HG02623 (cell line): ENCODE results near the gene ZBTB20.
"Not testable (repeated sequence)": the region's sequence is repeated elsewhere in the genome, so short reads cannot be mapped to it uniquely, and the experiment has no call there.

ENCODE experiments used
- ATAC-seq: cut with Tn5 transposase; IDR thresholded peaks from one replicate; pipeline ENCODE4 v1.9.1; 2021; ENCODE audit warnings: moderate library complexity; ENCODE audit not compliant: unreplicated experiment

ZBTB20 gene

DNA sequence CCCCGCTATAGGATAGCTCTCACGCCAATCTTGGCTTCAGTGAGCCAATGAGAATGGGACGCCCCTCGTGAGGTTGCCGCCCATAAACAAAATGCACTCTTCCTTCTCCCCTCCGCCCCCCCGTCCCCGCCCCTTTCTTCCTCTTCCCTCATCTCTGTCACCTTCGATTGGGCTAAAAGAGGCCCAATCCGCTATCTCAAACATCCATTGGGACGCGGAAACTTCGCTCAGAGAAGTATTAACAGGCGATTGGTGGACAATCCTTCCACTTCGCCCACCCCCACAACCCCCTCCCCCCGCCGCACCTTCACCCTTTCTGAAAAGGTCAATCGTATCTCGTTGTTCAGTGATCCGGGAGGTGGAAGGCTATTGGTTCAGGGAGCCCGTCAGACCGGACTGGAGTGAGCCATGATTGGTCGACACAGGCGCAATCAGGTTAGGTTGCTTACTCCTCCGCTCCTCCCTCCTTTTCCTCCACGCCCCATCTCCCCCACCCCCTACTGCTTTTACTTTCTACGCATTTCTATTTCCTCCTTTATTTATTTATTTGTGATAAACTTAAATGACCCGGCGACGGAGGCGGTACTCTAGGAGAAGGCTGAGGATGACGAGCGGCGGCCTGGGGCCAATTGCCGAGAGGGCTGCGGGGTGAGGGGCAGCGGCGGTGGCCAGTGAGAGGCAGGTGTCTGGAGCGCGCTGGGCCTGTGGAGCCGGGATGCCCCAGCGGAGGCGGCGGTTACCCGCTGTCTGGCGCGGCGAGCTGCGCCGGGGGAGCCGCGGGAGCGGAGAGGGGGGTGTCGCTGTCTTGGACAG lies 447 bp upstream of the ZBTB20 start:
- peak; percentile 77 for ATAC-seq

DNA sequence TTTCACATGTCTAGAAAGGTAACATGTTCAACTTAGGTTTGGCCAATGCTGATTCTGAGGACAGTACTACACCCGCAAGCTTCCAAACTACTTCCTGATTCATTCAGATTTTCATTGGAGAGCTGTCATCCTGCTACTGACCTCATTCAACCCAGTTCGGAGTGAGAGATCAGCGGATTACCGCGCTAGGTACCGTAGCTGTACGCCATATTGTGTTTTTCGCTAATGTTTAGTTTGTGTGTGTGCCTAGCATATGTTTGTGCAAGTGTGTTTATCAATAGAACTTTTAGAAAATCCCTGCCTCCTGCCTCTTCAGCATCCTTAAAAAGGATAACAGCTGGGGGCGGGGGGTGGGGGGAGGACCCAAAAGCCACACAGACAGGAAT lies 1.1 kb downstream of the ZBTB20 start:
- ATAC-seq, result no peak

GRCh38 chr3:115141033-115141757 lies 5.9 kb downstream of the ZBTB20 start:
- ATAC-seq, result peak; percentile 59

DNA sequence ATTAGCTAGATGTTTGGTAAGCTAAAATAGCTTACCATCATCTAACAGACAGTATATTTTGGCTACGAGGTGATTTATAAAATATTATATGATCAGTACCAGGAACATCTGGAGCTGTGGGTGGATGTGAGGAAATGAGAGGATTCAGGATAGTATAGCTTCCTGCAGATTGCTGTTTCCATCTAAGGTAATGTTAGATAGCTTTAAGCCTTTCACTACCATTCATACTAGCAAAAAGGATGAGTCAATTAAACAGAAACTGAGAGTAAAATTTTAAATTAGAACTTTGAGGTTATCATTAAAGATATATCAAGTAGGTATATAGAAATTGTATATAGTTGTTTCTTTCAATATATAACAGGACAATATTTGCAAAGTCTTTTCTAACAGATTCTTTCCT lies 8.0 kb downstream of the ZBTB20 start:
- ATAC-seq, result no peak

DNA sequence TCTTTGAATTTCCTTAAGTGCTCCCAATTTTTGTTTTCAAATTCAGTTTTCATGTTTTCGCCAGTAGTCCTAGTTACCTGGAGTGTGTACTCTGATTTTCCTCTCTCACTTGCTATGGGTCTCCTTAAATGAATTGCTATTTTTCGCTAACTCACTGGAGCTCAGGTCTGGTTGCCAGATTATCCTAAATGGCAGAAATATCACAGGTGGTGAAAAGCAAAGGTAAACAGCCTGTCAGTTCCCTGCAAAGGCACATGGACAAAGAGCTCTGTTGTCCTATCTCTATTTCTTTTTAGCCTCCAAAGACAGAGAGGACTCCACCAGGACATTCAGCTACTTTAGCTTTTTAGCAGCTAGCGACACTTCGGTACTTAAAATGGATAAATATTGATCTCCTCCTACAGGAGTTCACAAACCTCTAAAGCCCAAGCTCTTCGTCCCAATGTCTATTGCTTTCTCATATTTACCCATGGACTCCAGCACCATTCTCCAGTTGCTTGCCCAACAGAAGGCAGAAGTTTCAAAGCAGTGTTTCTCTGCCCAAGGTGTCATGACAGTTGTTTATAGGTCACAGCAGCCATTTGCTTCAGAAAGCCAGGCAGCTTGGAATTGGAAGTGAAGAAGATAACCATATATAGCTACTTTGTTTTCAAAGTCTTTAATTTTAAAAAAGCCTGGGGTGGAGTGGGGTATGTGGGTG lies 12.3 kb downstream of the ZBTB20 start:
- no peak for ATAC-seq

GRCh38 chr3:115127208-115127607 lies 19.9 kb downstream of the ZBTB20 start:
- ATAC-seq, result no peak

DNA sequence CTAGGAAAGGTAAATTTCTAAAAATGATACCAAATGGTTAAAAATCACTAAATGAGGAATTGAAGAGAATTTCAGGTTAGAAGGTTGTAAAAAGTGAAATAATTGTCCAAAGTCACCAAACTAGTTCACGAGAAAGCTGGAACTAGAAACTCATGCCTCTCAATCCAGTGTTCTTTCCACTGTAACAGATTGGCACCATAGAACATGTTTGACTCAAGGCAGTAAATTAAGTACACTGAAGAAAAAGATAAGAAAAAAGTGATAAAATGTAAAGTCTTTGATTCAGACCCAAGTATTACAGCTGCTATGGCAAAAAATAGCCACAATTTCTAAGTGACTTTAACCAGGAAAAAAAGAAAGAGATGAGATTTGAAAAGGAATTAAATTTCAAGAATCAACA lies 26.5 kb downstream of the ZBTB20 start:
- ATAC-seq, result no peak

GRCh38 chr3:115113367-115113766 lies 33.7 kb downstream of the ZBTB20 start:
- ATAC-seq, result no peak

- no peak for ATAC-seq
Observed at GRCh38 chr3:115111632-115112031, 35.5 kb downstream of the ZBTB20 start.

DNA sequence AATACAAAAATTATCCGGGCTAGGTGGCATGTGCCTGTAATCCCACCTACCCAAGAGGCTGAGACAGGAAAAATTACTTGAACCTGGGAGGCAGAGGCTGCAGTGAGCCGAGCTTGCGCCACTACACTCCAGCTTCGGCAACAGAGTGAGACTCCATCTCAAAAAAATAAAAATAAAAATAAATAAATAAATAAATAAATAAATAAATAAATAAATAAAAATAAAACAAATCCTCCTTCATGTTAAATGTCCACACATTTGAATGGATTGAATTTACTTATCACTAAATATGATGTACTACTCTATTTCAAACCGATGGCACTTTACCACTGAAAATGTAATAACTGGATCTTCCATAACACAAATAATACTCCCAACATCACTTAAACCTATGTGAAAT lies 36.3 kb downstream of the ZBTB20 start:
- no peak for ATAC-seq

DNA sequence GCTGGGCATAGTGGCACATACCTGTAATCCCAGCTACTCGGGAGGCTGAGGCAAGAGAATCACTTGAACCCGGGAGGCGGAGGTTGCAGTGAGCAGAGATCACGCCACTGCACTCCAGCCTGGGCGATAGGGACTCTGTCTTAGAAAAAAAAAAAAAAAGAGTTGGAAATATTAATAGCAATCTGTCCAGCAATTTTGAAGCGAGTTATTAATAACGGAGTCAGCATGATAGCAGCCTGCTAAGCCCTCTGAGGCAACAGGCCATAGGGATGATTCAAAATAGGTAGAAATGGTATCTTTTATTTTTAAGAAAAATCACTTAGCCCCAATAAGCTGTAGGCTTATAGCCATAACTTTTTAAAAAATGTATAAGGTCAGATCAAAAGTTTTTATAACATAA lies 37.0 kb downstream of the ZBTB20 start:
- not testable (repeated sequence) for ATAC-seq

- ATAC-seq, result no peak
Observed at GRCh38 chr3:115108614-115109013, 38.5 kb downstream of the ZBTB20 start.

- ATAC-seq, result no peak
Observed at GRCh38 chr3:115102046-115102445, 45.0 kb downstream of the ZBTB20 start.

GRCh38 chr3:115100806-115101205 lies 46.3 kb downstream of the ZBTB20 start:
- no peak for ATAC-seq

GRCh38 chr3:115099986-115100571 lies 47.0 kb downstream of the ZBTB20 start:
- peak; percentile 71 for ATAC-seq

DNA sequence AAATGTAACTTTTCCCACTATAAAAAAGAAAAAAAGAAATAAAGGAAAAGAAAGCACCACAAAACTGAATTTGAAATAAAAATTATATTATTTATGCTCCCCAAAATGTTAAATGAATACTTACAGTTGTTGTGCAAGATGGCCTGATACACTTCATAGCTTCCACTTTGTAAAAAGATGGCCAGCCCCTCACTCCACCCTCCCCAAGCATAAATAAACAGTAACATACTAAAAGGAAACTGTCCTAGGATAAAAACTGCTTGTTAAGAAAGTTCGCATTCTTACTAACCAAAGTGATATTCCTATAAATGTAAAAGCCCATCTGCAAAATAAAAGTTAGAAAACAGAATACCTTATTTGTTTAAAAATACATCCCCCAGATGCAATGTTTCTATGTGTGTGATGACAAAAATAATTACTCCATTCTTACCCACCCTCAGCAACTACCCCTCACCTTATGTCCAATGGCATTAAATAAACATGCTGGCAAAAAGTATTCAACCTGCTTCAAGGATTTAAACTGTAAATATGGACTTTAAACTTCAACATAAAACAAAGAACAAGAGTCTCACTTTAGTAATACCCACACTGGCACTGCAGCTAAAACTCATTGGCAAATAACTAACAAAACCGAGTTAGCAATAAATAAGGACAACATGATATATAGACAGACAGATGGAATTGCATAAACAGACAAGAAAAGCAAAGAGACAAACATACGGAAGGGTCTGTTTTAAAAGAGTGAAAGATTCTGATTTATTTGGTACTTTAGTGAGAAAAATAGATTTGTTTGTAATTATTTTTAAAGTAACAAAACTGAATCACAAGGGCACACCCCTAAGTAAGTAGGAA lies 47.7 kb downstream of the ZBTB20 start:
- ATAC-seq, result no peak

DNA sequence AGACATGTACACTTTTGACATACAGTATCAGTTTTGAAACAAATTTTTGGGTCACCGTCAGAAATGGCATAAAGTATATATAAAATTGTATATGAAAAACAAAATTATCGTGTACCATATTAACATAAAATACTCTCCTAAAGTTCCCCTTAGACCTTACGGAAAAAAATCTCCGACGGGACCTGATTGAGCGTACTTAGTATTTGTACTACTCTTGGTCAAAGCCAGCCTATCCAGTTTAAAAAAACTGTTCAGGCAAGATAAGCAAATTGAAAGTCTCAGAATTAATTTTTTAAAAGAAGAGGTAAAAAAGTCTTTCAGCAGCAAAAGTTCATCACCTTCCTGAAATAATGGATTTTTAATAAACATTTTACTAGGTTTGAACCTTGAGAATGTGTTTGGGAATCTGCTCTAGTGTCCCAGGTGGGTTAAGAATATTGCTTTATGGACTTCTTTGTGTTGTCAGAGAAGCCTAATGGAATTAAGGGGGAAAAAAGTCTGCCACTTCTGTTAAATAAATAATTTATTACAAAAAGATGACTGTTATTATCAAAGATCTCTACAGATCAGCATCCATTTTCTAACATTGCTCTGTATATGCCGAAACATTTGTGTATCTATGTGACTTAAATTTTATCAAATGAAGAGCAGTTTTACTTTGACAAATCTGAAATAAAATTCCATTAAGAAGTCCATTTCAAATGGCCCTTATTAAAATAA lies 48.6 kb downstream of the ZBTB20 start:
- ATAC-seq, result no peak

DNA sequence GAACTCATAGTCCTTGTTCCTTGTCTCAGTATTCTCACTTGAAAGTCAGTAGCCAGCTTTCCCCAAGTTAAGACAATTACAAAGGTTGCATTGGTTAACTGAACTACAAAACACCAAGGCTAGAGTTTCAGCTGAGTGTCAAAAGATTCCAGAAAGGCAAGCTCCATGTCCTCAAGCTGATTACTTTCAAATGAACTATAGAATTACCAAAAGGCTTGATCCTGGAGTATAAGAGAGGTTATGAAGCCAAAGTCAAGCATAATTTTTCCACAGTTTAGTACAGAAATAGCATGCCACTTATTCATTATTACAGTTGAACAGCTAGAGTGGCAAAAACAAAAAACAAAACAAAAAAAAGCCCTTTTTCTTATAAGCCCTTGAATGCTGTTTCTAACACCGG lies 51.9 kb downstream of the ZBTB20 start:
- no peak for ATAC-seq

DNA sequence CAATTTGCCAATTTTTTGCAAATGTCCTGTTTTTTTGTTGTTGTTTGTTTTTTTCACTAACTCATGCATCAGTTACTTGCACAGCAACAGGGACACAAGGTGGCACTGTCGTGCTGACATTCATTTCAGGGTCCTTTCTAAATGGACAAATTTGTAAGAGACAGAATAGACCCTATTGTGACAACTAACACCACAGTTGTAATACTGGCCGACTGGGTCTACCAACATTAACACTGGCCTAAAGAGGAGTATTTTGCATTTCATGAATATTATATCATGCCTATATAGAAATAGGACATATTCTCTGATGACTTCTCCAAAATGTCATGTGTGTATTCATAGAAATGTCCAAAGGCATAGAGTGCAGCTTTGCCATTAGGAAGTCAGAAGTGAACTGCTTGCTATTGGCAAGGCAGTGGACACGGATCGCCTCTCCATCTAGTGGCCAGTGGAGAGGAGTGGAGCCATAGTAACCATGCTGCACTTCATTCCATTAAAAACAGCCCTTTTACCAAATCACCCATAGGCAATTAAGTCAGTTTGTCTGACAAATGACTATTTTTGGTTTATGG lies 54.8 kb downstream of the ZBTB20 start:
- no peak for ATAC-seq

DNA sequence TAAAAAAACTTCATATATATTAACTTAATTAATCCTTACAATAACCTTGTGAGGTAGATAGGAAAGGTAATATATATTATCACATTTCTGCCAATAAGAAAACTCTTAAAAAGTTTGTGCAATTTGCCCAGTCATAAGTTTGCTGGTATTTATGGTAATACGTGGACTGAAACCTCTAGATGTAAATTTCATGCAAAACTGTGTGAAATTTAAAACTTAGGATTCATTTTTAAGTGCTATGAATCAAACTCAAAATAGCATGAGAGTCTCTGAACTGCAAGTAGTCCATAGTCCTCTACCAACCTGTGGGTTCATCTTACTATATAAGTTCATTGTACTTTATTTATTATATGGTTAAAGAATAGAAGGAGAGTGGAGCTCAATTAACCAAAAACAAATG lies 56.4 kb downstream of the ZBTB20 start:
- ATAC-seq, result no peak
